Astrocyte (in vitro differentiated cells and primary cell): ENCODE data around the gene GALNT2. TPM values are rescaled to one million over a fixed set of nuclear protein-coding genes. Genes with fewer than 3 reads are reported as not detected.
A peak's percentile ranks its signal among the peaks of the same experiment; 100 is the strongest.

Source experiments
- DNase-seq: peaks from one replicate; pipeline ENCODE4 v3.0.0-alpha.2; 2010; ENCODE audit warnings: low read depth
- FAIRE-seq: peaks from 2 replicates; lab custom pipeline; 2011; peaks lifted over from hg19 to GRCh38; lab: Jason Lieb, UNC
- H2AFZ ChIP-seq: 2 replicates; pipeline ENCODE4 v1.6.0; 2012; ENCODE audit warnings: low read depth, low read length, inconsistent platforms
- H3K27ac ChIP-seq: 2 replicates; pipeline ENCODE4 v1.5.1; 2011; ENCODE audit warnings: low read depth, low read length, inconsistent platforms
- H3K27me3 ChIP-seq: 2 replicates; pipeline ENCODE4 v1.6.0; 2011; ENCODE audit warnings: low read length, inconsistent platforms; ENCODE audit not compliant: insufficient read depth
- H3K36me3 ChIP-seq: 2 replicates; pipeline ENCODE4 v1.5.1; 2011; ENCODE audit warnings: low read length, inconsistent platforms; ENCODE audit not compliant: insufficient read depth
- H3K4me1 ChIP-seq: 2 replicates; pipeline ENCODE4 v1.5.1; 2011; ENCODE audit warnings: low read length, inconsistent platforms; ENCODE audit not compliant: insufficient read depth
- H3K4me2 ChIP-seq: 2 replicates; pipeline ENCODE4 v1.6.0; 2012; ENCODE audit warnings: low read length, inconsistent platforms
- H3K4me3 ChIP-seq: 2 replicates; pipeline ENCODE4 v1.5.1; 2011; ENCODE audit warnings: low read depth, mild to moderate bottlenecking, low read length, inconsistent platforms; ENCODE audit not compliant: insufficient read depth
- H3K79me2 ChIP-seq: 2 replicates; pipeline ENCODE4 v1.6.0; 2012; ENCODE audit warnings: mild to moderate bottlenecking, low read length, inconsistent platforms; ENCODE audit not compliant: insufficient read depth
- H3K9ac ChIP-seq: 2 replicates; pipeline ENCODE4 v1.6.0; 2012; ENCODE audit warnings: mild to moderate bottlenecking, low read length, inconsistent platforms
- H3K9me3 ChIP-seq: 2 replicates; pipeline ENCODE4 v1.5.1; 2012; ENCODE audit warnings: low read depth, mild to moderate bottlenecking, low read length, inconsistent platforms; ENCODE audit not compliant: insufficient read depth
- H4K20me1 ChIP-seq: 2 replicates; pipeline ENCODE4 v1.6.0; 2012; ENCODE audit warnings: low read length, inconsistent platforms; ENCODE audit not compliant: insufficient read depth
- H3K27ac Mint-ChIP-seq: one replicate; pipeline ENCODE4 v1.8.0; 2021; ENCODE audit warnings: mild to moderate bottlenecking, mixed read lengths; ENCODE audit not compliant: unreplicated experiment
- H3K27me3 Mint-ChIP-seq: one replicate; pipeline ENCODE4 v1.8.0; 2021; ENCODE audit warnings: low read depth, mixed read lengths; ENCODE audit not compliant: unreplicated experiment
- H3K36me3 Mint-ChIP-seq: one replicate; pipeline ENCODE4 v1.8.0; 2021; ENCODE audit warnings: low read depth, mixed read lengths; ENCODE audit not compliant: unreplicated experiment
- H3K4me1 Mint-ChIP-seq: one replicate; pipeline ENCODE4 v1.8.0; 2021; ENCODE audit warnings: low read depth, mixed read lengths; ENCODE audit not compliant: unreplicated experiment
- H3K4me3 Mint-ChIP-seq: one replicate; pipeline ENCODE4 v1.8.0; 2021; ENCODE audit warnings: mild to moderate bottlenecking, moderate library complexity, mixed read lengths; ENCODE audit not compliant: unreplicated experiment
- H3K9me3 Mint-ChIP-seq: one replicate; pipeline ENCODE4 v1.8.0; 2021; ENCODE audit warnings: mild to moderate bottlenecking, mixed read lengths; ENCODE audit not compliant: unreplicated experiment
- CTCF ChIP-seq: IDR thresholded peaks from 2 replicates; pipeline ENCODE4 v1.5.1; 2011; ENCODE audit warnings: low read depth, mild to moderate bottlenecking, inconsistent platforms, low read length, moderate library complexity; ENCODE audit not compliant: insufficient read depth
- EZH2 ChIP-seq: IDR thresholded peaks from 2 replicates; pipeline ENCODE4 v1.6.1; 2012; ENCODE audit warnings: mild to moderate bottlenecking, low read length, inconsistent platforms; ENCODE audit not compliant: insufficient read depth
- total RNA-seq: library from RNA; stranded (reverse); gene quantifications from 2 replicates; pipeline ENCODE4 v1.2.1, GENCODE V29; 2021

GALNT2 gene
- total RNA-seq, 1 donor from 2014 or later, result 507 TPM

- no peaks in the 10 kb centered on the region for H3K36me3 ChIP-seq
- peaks cover 5% of the 10 kb centered on the region for H3K9me3 ChIP-seq
- peak overlapping the region; percentile 86 for H3K9ac ChIP-seq
- peak overlapping the region; percentile 73 for H3K4me3 Mint-ChIP-seq
- H3K4me1 Mint-ChIP-seq, result peaks cover 91% of the 10 kb centered on the region
- H3K27me3 Mint-ChIP-seq, result no peaks in the 10 kb centered on the region
- peak overlapping the region; percentile 82 for H3K4me2 ChIP-seq
- DNase-seq, result peak; percentile 99
- H3K27ac Mint-ChIP-seq, result peak overlapping the region; percentile 99
- H2AFZ ChIP-seq, result no peak overlapping the region
- H3K4me3 ChIP-seq, result peak overlapping the region; percentile 39
- peaks cover 7% of the 10 kb centered on the region for H4K20me1 ChIP-seq
- peak overlapping the region; percentile 96 for H3K27ac ChIP-seq
- H3K36me3 Mint-ChIP-seq, result peaks cover 30% of the 10 kb centered on the region
- H3K4me1 ChIP-seq, result peaks cover 51% of the 10 kb centered on the region
- TF ChIP-seq EZH2, result no peak
- TF ChIP-seq CTCF, result no peak
- peak; percentile 84 for FAIRE-seq
- peaks cover 10% of the 10 kb centered on the region for H3K9me3 Mint-ChIP-seq
- H3K79me2 ChIP-seq, result peaks cover 96% of the 10 kb centered on the region
- H3K27me3 ChIP-seq, result no peaks in the 10 kb centered on the region
Observed at GRCh38 chr1:230084408-230085177, 17.6 kb downstream of the GALNT2 start.

GRCh38 chr1:230085178-230085515 is 18.1 kb downstream of the GALNT2 start:
- peaks cover 33% of the 10 kb centered on the region for H3K36me3 Mint-ChIP-seq
- Histone ChIP-seq H3K4me1 (peaks cover 55% of the 10 kb centered on the region), H4K20me1 (peaks cover 3% of the 10 kb centered on the region), H2AFZ (no peak overlapping the region), H3K9me3 (peaks cover 5% of the 10 kb centered on the region), H3K4me3 (peak overlapping the region; percentile 39), H3K36me3 (no peaks in the 10 kb centered on the region), H3K27me3 (no peaks in the 10 kb centered on the region), H3K27ac (peak overlapping the region; percentile 96), H3K79me2 (peaks cover 93% of the 10 kb centered on the region), H3K4me2 (peak overlapping the region; percentile 82), H3K9ac (peak overlapping the region; percentile 86)
- DNase-seq (no peak), FAIRE-seq (no peak)
- peak overlapping the region; percentile 99 for H3K27ac Mint-ChIP-seq
- H3K9me3 Mint-ChIP-seq, result peaks cover 10% of the 10 kb centered on the region
- TF ChIP-seq EZH2, result no peak
- peaks cover 91% of the 10 kb centered on the region for H3K4me1 Mint-ChIP-seq
- H3K4me3 Mint-ChIP-seq, result no peak overlapping the region
- no peaks in the 10 kb centered on the region for H3K27me3 Mint-ChIP-seq

- Histone ChIP-seq H3K4me1 (peaks cover 65% of the 10 kb centered on the region), H3K27me3 (no peaks in the 10 kb centered on the region), H3K9me3 (peaks cover 5% of the 10 kb centered on the region), H3K9ac (peak overlapping the region; percentile 86), H3K4me3 (no peak overlapping the region), H3K36me3 (no peaks in the 10 kb centered on the region), H2AFZ (no peak overlapping the region), H3K79me2 (peaks cover 84% of the 10 kb centered on the region), H3K4me2 (peak overlapping the region; percentile 82), H4K20me1 (peaks cover 3% of the 10 kb centered on the region), H3K27ac (peak overlapping the region; percentile 96)
- peaks cover 37% of the 10 kb centered on the region for H3K36me3 Mint-ChIP-seq
- H3K9me3 Mint-ChIP-seq, result peaks cover 10% of the 10 kb centered on the region
- TF ChIP-seq EZH2 (no peak), CTCF (no peak)
- DNase-seq (peak; percentile 41), FAIRE-seq (no peak)
- peaks cover 90% of the 10 kb centered on the region for H3K4me1 Mint-ChIP-seq
- H3K27me3 Mint-ChIP-seq, result no peaks in the 10 kb centered on the region
- H3K27ac Mint-ChIP-seq, result peak overlapping the region; percentile 99
- H3K4me3 Mint-ChIP-seq, result peak overlapping the region; percentile 54
Observed at GRCh38 chr1:230086151-230086550, 19.1 kb downstream of the GALNT2 start.
